GM12891 (cell line): Measurements from ENCODE around the gene GABRQ. TPM values are rescaled to one million over a fixed set of nuclear protein-coding genes. Genes with fewer than 3 reads are reported as not detected.

Source experiments
- DNase-seq: peaks from one replicate; pipeline ENCODE4 v3.0.0; 2011; ENCODE audit warnings: low spot score; ENCODE audit not compliant: insufficient read length
- FAIRE-seq: peaks from 2 replicates; lab custom pipeline; 2011; peaks lifted over from hg19 to GRCh38; lab: Jason Lieb, UNC
- PAX5 ChIP-seq: IDR thresholded peaks from 2 replicates; pipeline ENCODE4 v1.6.1; 2011; ENCODE audit warnings: low read length, moderate library complexity, mild to moderate bottlenecking; ENCODE audit not compliant: insufficient read depth, severe bottlenecking
- POLR2A ChIP-seq: IDR thresholded peaks from 2 replicates; pipeline ENCODE4 v1.6.1; 2011; ENCODE audit warnings: low read depth, low read length, control low read depth
- POLR2AphosphoS5 ChIP-seq: IDR thresholded peaks from 2 replicates; pipeline ENCODE4 v1.6.1; 2011; ENCODE audit warnings: low read depth, low read length, control low read depth
- POU2F2 ChIP-seq: IDR thresholded peaks from 2 replicates; pipeline ENCODE4 v1.6.1; 2011; ENCODE audit warnings: low read depth, mild to moderate bottlenecking, control low read depth, low read length, moderate library complexity
- SPI1 ChIP-seq: IDR thresholded peaks from 2 replicates; pipeline ENCODE4 v1.6.1; 2011; ENCODE audit warnings: low read depth, low read length, control low read depth
- TAF1 ChIP-seq: IDR thresholded peaks from 2 replicates; pipeline ENCODE4 v1.6.1; 2011; ENCODE audit warnings: low read depth, low read length, control low read depth
- polyA plus RNA-seq: library from polyadenylated mRNA; unstranded; fragments of >200 nt; gene quantifications from one replicate; pipeline ENCODE4 v1.2.1, GENCODE V29; 2012; ENCODE audit warnings: low read depth, missing spikeins, inconsistent platforms; ENCODE audit not compliant: missing spikeins

GABRQ gene
- not detected for polyA plus RNA-seq

DNA sequence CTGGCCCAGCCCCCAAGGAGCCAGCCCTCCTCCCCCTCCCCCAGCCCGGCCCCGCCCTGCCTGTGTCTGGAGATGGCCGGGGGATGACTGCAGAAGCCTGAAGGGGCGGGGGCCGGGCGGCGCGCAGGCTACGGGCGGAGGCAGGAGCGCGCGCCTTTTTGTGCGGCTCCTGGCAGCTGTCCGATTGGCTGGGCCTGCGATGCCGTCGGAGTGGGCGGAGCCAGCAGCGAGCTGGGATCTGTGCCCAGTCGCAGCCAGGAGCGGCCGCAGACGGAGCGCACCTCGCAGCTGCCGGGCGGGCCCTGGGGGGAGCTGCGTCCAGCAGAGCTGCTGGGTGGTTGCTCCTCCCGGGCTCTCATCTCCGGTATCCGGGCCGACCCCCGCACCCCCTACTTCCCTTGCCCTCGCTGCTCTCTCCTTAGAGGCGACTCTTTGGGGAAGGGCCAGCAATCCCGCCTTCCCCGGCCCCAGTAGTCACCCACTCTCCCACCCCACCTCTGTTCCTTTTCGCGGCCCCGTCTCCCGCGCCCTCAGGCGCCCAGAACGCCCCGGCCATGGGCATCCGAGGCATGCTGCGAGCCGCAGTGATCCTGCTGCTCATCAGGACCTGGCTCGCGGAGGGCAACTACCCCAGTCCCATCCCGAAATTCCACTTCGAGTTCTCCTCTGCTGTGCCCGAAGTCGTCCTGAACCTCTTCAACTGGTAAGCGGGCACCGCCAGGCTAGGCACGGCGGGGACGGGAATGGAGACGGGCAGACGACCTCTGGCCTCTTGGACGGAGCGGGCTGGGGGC lies at the start of gene GABRQ:
Gene GABRQ (plus strand): TSS at position 247 of the 794 bp plus-strand sequence. CDS start 308 bp downstream, at position 555.
- FAIRE-seq (no peak), DNase-seq (no peak)

GRCh38 chrX:152588206-152588605 lies 49.5 kb upstream of the GABRQ start:
- TF ChIP-seq POLR2A (no peak), POU2F2 (no peak), SPI1 (no peak), PAX5 (no peak), TAF1 (no peak), POLR2AphosphoS5 (no peak)
- DNase-seq (no peak), FAIRE-seq (no peak)

More for the DNA sequence above, at the start of gene GABRQ:
- TF ChIP-seq POLR2AphosphoS5 (no peak), SPI1 (no peak), POLR2A (no peak), POU2F2 (no peak), PAX5 (no peak), TAF1 (no peak)

GRCh38 chrX:152600853-152601633 lies 36.7 kb upstream of the GABRQ start:
- FAIRE-seq (no peak), DNase-seq (no peak)
- TF ChIP-seq SPI1 (no peak), PAX5 (no peak), TAF1 (no peak), POU2F2 (no peak), POLR2AphosphoS5 (no peak), POLR2A (no peak)

DNA sequence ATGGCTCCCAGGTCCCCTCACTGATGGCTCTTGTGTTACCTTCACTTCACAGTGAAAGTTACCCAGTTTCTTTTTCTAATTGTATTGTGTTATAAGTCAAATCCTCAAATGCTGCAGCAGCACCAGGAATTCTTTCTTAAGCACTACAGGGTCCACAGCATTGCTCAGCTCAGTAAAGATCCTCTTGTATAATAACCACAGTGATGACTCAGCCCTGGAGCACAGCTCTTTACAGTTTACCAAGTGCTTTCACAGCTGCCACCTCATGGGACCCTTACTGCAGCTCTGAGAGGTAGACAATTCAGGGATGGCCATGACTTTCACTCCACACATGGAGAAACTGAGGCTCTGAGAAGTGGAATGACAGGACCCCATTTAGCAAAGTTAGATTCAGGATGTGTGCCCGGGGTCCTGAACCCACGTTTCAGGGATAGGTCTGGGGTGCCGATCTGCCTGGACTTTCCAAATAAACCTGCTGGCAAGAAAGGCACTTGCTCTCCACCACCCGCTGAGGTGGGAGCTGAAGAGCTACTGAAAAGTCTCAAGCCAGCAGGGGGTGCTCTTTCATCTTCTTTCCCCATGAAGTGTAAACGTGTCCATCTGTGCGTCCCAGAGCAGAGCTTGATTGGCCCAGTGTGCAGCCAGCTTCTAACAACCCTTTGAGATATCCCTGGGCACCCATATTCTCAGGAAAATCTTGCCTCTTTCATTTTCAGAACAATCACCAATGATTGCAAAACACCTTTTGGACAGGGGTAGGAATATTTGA lies 35.7 kb upstream of the GABRQ start:
- FAIRE-seq: no peak
- no peak for TF ChIP-seq SPI1
- TF ChIP-seq POU2F2: no peak
- no peak for TF ChIP-seq POLR2A
- TF ChIP-seq TAF1: no peak
- TF ChIP-seq POLR2AphosphoS5: no peak
- TF ChIP-seq PAX5: no peak
- DNase-seq: no peak

GRCh38 chrX:152614791-152615190 lies 22.9 kb upstream of the GABRQ start:
- FAIRE-seq (no peak), DNase-seq (no peak)
- TF ChIP-seq PAX5 (no peak), SPI1 (no peak), TAF1 (no peak), POLR2A (no peak), POLR2AphosphoS5 (no peak), POU2F2 (no peak)

GRCh38 chrX:152619897-152620296 lies 17.8 kb upstream of the GABRQ start:
- FAIRE-seq (no peak), DNase-seq (no peak)
- TF ChIP-seq PAX5: no peak
- no peak for TF ChIP-seq POLR2A
- TF ChIP-seq POLR2AphosphoS5: no peak
- TF ChIP-seq TAF1: no peak
- no peak for TF ChIP-seq POU2F2
- TF ChIP-seq SPI1: no peak

DNA sequence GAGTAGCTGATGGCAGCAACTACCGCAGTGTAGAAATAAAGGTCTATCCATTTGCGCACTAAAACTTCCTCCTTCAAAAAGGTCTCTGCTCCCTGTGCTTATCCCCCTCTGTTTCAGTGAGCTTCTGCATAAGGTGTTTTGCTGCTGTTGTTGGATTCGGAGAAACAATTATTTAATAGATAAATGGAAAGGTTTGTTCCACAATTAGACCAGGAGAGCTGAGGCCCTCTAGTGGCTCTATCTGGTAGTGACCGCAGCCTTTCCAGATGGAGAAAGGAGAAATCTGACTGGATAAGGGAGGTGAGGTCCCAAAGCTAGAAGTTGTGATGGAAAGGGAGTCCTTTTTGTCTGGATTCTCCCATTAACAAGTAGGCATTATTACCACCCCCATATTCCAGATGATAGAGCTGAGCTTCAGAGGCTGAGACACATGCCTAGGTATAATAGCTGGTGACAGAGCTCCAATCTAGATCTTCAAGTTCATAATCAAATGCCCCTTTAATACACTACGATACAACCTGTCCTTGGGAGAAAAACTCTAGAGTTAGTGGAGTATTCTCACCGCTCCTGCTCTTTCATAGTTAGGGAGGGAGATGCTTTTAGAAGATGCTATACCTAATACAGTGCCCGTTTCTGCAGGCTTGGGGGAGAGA lies 5.1 kb upstream of the GABRQ start:
- TF ChIP-seq SPI1: no peak
- TF ChIP-seq POLR2A: no peak
- TF ChIP-seq POLR2AphosphoS5: no peak
- TF ChIP-seq POU2F2: no peak
- TF ChIP-seq TAF1: no peak
- TF ChIP-seq PAX5: no peak
- DNase-seq (no peak), FAIRE-seq (no peak)

- FAIRE-seq (peak; percentile 31), DNase-seq (no peak)
These were observed 1.8 kb upstream of the GABRQ start for GRCh38 chrX:152635941-152636340.

More at GRCh38 chrX:152635941-152636340, 1.8 kb upstream of the GABRQ start:
- TF ChIP-seq TAF1 (no peak), POU2F2 (no peak), POLR2A (no peak), POLR2AphosphoS5 (no peak), SPI1 (no peak), PAX5 (no peak)
